ENCODE data around the gene LAMB1.
"Not testable (repeated sequence)": the region's sequence is repeated elsewhere in the genome, so short reads cannot be mapped to it uniquely, and the experiment has no call there.

Gene LAMB1

DNA sequence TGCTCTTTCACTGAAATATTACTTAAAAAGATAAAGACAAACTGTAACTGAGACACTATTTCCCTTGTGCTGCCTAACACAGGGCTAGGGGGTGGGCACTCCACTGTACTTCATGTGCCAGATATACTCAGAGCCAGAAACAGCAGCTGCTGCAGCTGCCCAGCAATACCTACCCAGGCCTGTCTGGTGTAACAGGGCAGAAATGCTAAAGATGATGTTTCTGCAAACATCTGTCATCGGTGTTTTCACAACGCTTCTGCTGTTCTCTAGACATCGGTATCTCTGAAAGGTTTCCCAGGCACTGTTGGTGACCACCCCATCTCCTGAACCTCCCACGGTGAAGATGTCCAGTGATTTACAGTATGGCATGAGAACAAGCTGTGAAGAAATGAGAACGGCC, 42.7 kb downstream of the LAMB1 start:
- H3K4me1 ChIP-seq (ENCODE audit: control insufficient read depth in 2 of 2, insufficient read depth in 2 of 2, low read length in 2 of 2) = no peaks in the 10 kb centered on the region
- H3K27ac ChIP-seq (ENCODE audit: low read depth in 2 of 2, low read length in 2 of 2) = no peak overlapping the region
- H3K9ac ChIP-seq (ENCODE audit: low read depth in 1 of 2, low read length in 2 of 2) = no peak overlapping the region
- H3K9me3 ChIP-seq (ENCODE audit: control insufficient read depth in 2 of 2, low read length in 2 of 2) = no peaks in the 10 kb centered on the region
- no peak overlapping the region for H3K4me3 ChIP-seq (ENCODE audit: low read length in 2 of 2)
- H3K27me3 ChIP-seq (ENCODE audit: control insufficient read depth in 2 of 2, insufficient read depth in 2 of 2, low read length in 2 of 2) = no peaks in the 10 kb centered on the region
- H3K36me3 ChIP-seq (ENCODE audit: control insufficient read depth in 2 of 2, insufficient read depth in 2 of 2, low read length in 2 of 2) = peaks cover 28 to 66% of the 10 kb centered on the region in 2 donors

DNA sequence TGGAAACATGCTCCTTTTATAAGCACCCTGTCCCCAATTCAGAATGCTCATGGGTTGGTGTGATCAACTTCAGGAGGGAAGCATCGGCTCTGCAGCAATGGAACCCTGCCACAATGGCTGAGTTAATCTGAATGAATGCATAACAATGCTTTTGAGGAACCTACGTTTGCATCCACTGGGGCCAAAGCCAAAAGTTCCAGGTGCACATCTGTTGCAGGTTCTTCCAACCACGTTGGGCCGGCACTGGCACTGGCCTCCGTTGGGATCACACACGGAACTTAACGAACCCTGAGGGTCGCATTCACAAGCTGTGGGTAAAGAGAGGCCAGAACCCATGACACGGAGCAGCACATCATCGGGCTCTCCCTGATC, 43.4 kb downstream of the LAMB1 start:
- H3K9me3 ChIP-seq (ENCODE audit: control insufficient read depth in 2 of 2, low read length in 2 of 2) = no peaks in the 10 kb centered on the region
- no peaks in the 10 kb centered on the region for H3K4me1 ChIP-seq (ENCODE audit: control insufficient read depth in 2 of 2, insufficient read depth in 2 of 2, low read length in 2 of 2)
- H3K4me3 ChIP-seq (ENCODE audit: low read length in 2 of 2) = no peak overlapping the region
- peaks cover 26 to 63% of the 10 kb centered on the region in 2 donors for H3K36me3 ChIP-seq (ENCODE audit: control insufficient read depth in 2 of 2, insufficient read depth in 2 of 2, low read length in 2 of 2)
- H3K9ac ChIP-seq (ENCODE audit: low read depth in 1 of 2, low read length in 2 of 2) = no peak overlapping the region
- H3K27ac ChIP-seq (ENCODE audit: low read depth in 2 of 2, low read length in 2 of 2) = peak overlapping the region in 1 of 2 donors; percentile 46
- no peaks in the 10 kb centered on the region for H3K27me3 ChIP-seq (ENCODE audit: control insufficient read depth in 2 of 2, insufficient read depth in 2 of 2, low read length in 2 of 2)

- Histone ChIP-seq H3K4me3 (ENCODE audit: low read length in 2 of 2) (no peak overlapping the region), H3K36me3 (ENCODE audit: control insufficient read depth in 2 of 2, insufficient read depth in 2 of 2, low read length in 2 of 2) (peaks cover 23 to 58% of the 10 kb centered on the region in 2 donors), H3K27ac (ENCODE audit: low read depth in 2 of 2, low read length in 2 of 2) (peak overlapping the region in 1 of 2 donors; percentile 46), H3K9me3 (ENCODE audit: control insufficient read depth in 2 of 2, low read length in 2 of 2) (no peaks in the 10 kb centered on the region), H3K27me3 (ENCODE audit: control insufficient read depth in 2 of 2, insufficient read depth in 2 of 2, low read length in 2 of 2) (no peaks in the 10 kb centered on the region), H3K4me1 (ENCODE audit: control insufficient read depth in 2 of 2, insufficient read depth in 2 of 2, low read length in 2 of 2) (no peaks in the 10 kb centered on the region), H3K9ac (ENCODE audit: low read depth in 1 of 2, low read length in 2 of 2) (no peak overlapping the region)
Observed at GRCh38 chr7:107958764-107959526, 44.0 kb downstream of the LAMB1 start.

DNA sequence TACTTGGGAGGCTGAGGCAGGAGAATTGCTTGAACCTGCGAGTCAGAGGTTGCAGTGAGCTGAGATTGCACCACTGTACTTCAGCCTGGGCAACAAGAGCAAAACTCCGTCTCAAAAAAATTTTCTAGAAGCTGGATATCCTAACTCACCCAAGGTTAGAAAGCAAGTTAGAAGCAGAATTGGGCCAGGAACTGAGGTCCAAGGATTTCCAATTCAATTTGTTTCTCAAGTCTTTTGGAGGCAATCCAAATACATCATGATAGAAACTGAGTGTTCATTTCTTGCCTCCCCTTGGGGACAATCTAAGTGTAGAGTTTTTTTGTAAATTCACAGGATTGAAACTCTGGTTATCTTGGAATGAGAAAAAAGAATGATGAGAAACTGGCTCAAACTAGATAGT, 45.5 kb downstream of the LAMB1 start:
- Histone ChIP-seq H3K27ac (ENCODE audit: low read depth in 2 of 2, low read length in 2 of 2) (peak overlapping the region in 1 of 2 donors; percentile 64), H3K4me1 (ENCODE audit: control insufficient read depth in 2 of 2, insufficient read depth in 2 of 2, low read length in 2 of 2) (no peaks in the 10 kb centered on the region), H3K4me3 (ENCODE audit: low read length in 2 of 2) (no peak overlapping the region)

GRCh38 chr7:107956950-107957349, 46.0 kb downstream of the LAMB1 start:
- H3K27ac ChIP-seq (ENCODE audit: low read depth in 2 of 2, low read length in 2 of 2); H3K4me3 ChIP-seq (ENCODE audit: low read length in 2 of 2); H3K4me1 ChIP-seq (ENCODE audit: control insufficient read depth in 2 of 2, insufficient read depth in 2 of 2, low read length in 2 of 2); H3K9ac ChIP-seq (ENCODE audit: low read depth in 1 of 2, low read length in 2 of 2); H3K9me3 ChIP-seq (ENCODE audit: control insufficient read depth in 2 of 2, low read length in 2 of 2); H3K27me3 ChIP-seq (ENCODE audit: control insufficient read depth in 2 of 2, insufficient read depth in 2 of 2, low read length in 2 of 2): not testable (repeated sequence)
- H3K36me3 ChIP-seq (ENCODE audit: control insufficient read depth in 2 of 2, insufficient read depth in 2 of 2, low read length in 2 of 2) = peaks cover 35 to 62% of the 10 kb centered on the region in 2 donors

More for the DNA sequence above, 45.5 kb downstream of the LAMB1 start:
- Histone ChIP-seq H3K36me3 (ENCODE audit: control insufficient read depth in 2 of 2, insufficient read depth in 2 of 2, low read length in 2 of 2) (peaks cover 35 to 61% of the 10 kb centered on the region in 2 donors), H3K27me3 (ENCODE audit: control insufficient read depth in 2 of 2, insufficient read depth in 2 of 2, low read length in 2 of 2) (no peaks in the 10 kb centered on the region), H3K9ac (ENCODE audit: low read depth in 1 of 2, low read length in 2 of 2) (no peak overlapping the region), H3K9me3 (ENCODE audit: control insufficient read depth in 2 of 2, low read length in 2 of 2) (no peaks in the 10 kb centered on the region)

GRCh38 chr7:107955394-107955793, 47.6 kb downstream of the LAMB1 start:
- no peak overlapping the region for H3K27ac ChIP-seq (ENCODE audit: low read depth in 2 of 2, low read length in 2 of 2)
- H3K4me3 ChIP-seq (ENCODE audit: low read length in 2 of 2) = no peak overlapping the region
- H3K4me1 ChIP-seq (ENCODE audit: control insufficient read depth in 2 of 2, insufficient read depth in 2 of 2, low read length in 2 of 2) = no peaks in the 10 kb centered on the region
- peaks cover 32 to 63% of the 10 kb centered on the region in 2 donors for H3K36me3 ChIP-seq (ENCODE audit: control insufficient read depth in 2 of 2, insufficient read depth in 2 of 2, low read length in 2 of 2)
- no peaks in the 10 kb centered on the region for H3K27me3 ChIP-seq (ENCODE audit: control insufficient read depth in 2 of 2, insufficient read depth in 2 of 2, low read length in 2 of 2)
- no peak overlapping the region for H3K9ac ChIP-seq (ENCODE audit: low read depth in 1 of 2, low read length in 2 of 2)
- H3K9me3 ChIP-seq (ENCODE audit: control insufficient read depth in 2 of 2, low read length in 2 of 2) = no peaks in the 10 kb centered on the region

- H3K4me1 ChIP-seq (ENCODE audit: control insufficient read depth in 2 of 2, insufficient read depth in 2 of 2, low read length in 2 of 2) = no peaks in the 10 kb centered on the region
- H3K36me3 ChIP-seq (ENCODE audit: control insufficient read depth in 2 of 2, insufficient read depth in 2 of 2, low read length in 2 of 2) = peaks cover 25 to 57% of the 10 kb centered on the region in 2 donors
- no peaks in the 10 kb centered on the region for H3K27me3 ChIP-seq (ENCODE audit: control insufficient read depth in 2 of 2, insufficient read depth in 2 of 2, low read length in 2 of 2)
- no peak overlapping the region for H3K4me3 ChIP-seq (ENCODE audit: low read length in 2 of 2)
- H3K9me3 ChIP-seq (ENCODE audit: control insufficient read depth in 2 of 2, low read length in 2 of 2) = no peaks in the 10 kb centered on the region
- H3K9ac ChIP-seq (ENCODE audit: low read depth in 1 of 2, low read length in 2 of 2) = no peak overlapping the region
- no peak overlapping the region for H3K27ac ChIP-seq (ENCODE audit: low read depth in 2 of 2, low read length in 2 of 2)
Observed at GRCh38 chr7:107953924-107954303, 49.0 kb downstream of the LAMB1 start.

GRCh38 chr7:107953265-107953923, 49.6 kb downstream of the LAMB1 start:
- Histone ChIP-seq H3K4me3 (ENCODE audit: low read length in 2 of 2) (no peak overlapping the region), H3K27me3 (ENCODE audit: control insufficient read depth in 2 of 2, insufficient read depth in 2 of 2, low read length in 2 of 2) (no peaks in the 10 kb centered on the region), H3K4me1 (ENCODE audit: control insufficient read depth in 2 of 2, insufficient read depth in 2 of 2, low read length in 2 of 2) (no peaks in the 10 kb centered on the region), H3K9me3 (ENCODE audit: control insufficient read depth in 2 of 2, low read length in 2 of 2) (no peaks in the 10 kb centered on the region), H3K9ac (ENCODE audit: low read depth in 1 of 2, low read length in 2 of 2) (no peak overlapping the region), H3K36me3 (ENCODE audit: control insufficient read depth in 2 of 2, insufficient read depth in 2 of 2, low read length in 2 of 2) (peaks cover 27 to 61% of the 10 kb centered on the region in 2 donors), H3K27ac (ENCODE audit: low read depth in 2 of 2, low read length in 2 of 2) (no peak overlapping the region)

DNA sequence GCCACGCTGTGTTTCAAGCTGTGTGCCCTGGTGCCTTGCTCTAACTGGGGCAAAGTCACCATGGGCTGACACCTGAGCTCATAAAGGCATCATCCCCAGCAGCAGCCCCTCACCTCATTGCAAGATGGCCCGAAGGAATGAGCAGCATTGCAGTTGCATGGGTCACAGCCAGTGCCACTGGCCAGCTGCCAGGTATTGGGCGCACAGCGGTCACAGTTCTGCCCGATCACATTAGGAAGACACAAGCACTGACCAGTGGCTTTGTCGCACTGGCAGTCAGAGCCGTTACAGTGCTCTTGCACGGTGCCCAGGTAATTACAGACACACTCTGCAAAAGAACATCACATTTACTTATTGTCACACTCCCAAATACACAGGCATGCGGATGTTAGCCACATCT, 51.1 kb downstream of the LAMB1 start:
- Histone ChIP-seq H3K36me3 (ENCODE audit: control insufficient read depth in 2 of 2, insufficient read depth in 2 of 2, low read length in 2 of 2) (peaks cover 33 to 62% of the 10 kb centered on the region in 2 donors), H3K27me3 (ENCODE audit: control insufficient read depth in 2 of 2, insufficient read depth in 2 of 2, low read length in 2 of 2) (no peaks in the 10 kb centered on the region), H3K4me3 (ENCODE audit: low read length in 2 of 2) (no peak overlapping the region), H3K4me1 (ENCODE audit: control insufficient read depth in 2 of 2, insufficient read depth in 2 of 2, low read length in 2 of 2) (no peaks in the 10 kb centered on the region), H3K9ac (ENCODE audit: low read depth in 1 of 2, low read length in 2 of 2) (no peak overlapping the region), H3K27ac (ENCODE audit: low read depth in 2 of 2, low read length in 2 of 2) (no peak overlapping the region), H3K9me3 (ENCODE audit: control insufficient read depth in 2 of 2, low read length in 2 of 2) (no peaks in the 10 kb centered on the region)

GRCh38 chr7:107951172-107951787, 51.7 kb downstream of the LAMB1 start:
- Histone ChIP-seq H3K27me3 (ENCODE audit: control insufficient read depth in 2 of 2, insufficient read depth in 2 of 2, low read length in 2 of 2) (no peaks in the 10 kb centered on the region), H3K4me1 (ENCODE audit: control insufficient read depth in 2 of 2, insufficient read depth in 2 of 2, low read length in 2 of 2) (no peaks in the 10 kb centered on the region), H3K9me3 (ENCODE audit: control insufficient read depth in 2 of 2, low read length in 2 of 2) (no peaks in the 10 kb centered on the region), H3K36me3 (ENCODE audit: control insufficient read depth in 2 of 2, insufficient read depth in 2 of 2, low read length in 2 of 2) (peaks cover 33 to 58% of the 10 kb centered on the region in 2 donors), H3K9ac (ENCODE audit: low read depth in 1 of 2, low read length in 2 of 2) (no peak overlapping the region), H3K4me3 (ENCODE audit: low read length in 2 of 2) (no peak overlapping the region), H3K27ac (ENCODE audit: low read depth in 2 of 2, low read length in 2 of 2) (no peak overlapping the region)
